ENCODE measurements around the gene CD84.
"Not testable (repeated sequence)": the region's sequence is repeated elsewhere in the genome, so short reads cannot be mapped to it uniquely, and the experiment has no call there.

The CD84 gene

DNA sequence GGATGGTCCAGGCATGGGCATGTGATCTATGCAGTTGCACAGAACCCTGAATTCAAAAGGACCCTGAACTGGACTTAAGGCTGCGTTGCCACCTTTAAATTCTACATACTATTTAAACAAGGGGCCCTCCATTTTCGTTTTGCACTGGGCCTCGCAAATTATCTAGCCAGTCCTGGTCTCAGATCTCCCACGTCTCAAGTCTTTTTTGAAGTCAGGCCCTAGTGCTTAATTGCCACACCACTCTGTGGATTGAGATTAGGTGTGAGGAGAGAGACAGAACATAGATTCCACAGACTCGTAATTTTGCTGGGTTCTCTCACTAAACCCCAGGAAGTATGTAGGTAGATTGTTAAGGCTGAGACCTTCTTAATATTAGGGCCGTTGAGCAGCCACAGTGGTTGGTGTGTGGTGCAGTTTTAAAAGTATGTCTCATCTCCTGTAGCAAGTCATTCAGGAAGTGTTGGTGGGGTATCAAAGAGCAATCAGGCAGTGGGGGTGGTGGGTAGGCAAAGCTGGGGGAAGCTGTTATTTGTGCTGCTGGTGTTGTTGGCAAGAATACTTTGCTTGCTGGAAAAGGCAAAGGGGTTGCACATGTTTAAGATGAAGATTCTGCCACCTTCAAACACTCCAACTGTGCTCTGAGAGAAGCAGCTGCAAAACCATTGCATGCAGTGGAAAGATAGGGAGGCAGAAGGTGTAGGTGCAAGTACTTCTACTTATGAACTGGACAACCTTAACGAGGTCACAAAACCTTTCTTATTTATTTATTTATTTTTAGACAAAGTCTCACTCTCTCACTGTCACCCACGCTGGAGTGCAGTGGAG is 11.2 kb downstream of the CD84 start:
- peak; percentile 59 for DNase-seq

DNA sequence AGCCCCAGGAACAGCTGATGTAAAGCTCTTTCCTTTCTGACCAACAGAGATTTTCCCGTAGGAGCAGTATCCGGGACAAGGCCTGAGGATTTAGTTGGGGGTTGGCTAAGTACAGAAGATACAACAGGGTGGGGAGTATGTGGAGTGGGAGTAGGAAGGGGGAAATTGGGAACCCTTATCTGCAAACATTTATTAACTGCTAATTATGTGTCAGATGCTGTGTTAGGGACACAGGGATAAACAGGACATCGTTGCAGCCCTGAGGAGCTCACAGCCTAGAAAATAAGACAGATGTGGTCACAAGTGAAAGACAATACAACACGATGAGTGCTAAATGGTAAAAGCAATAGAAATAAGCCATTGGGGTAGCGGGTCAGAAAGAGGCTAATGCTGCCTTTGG is 12.0 kb downstream of the CD84 start:
- no peak for DNase-seq

DNA sequence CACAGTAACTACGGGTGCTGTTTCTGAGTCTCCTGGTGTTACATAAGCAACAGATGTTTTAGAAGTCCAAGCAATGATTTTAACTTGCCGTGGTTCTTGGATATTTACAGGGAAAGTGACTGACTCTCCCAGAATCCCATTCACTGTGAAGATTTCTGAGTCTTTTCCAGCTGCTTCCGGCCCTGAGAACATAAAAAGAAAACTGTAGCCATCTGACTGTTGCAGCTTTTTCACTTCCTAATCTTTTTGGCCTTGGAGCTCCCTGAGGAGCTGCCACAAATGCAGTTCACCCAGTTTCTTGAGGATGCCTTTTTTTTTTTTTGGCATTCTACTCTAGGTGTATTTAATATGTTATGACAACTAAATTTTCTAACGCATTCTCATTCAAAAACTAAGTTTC is 13.7 kb downstream of the CD84 start:
- no peak for DNase-seq

DNA sequence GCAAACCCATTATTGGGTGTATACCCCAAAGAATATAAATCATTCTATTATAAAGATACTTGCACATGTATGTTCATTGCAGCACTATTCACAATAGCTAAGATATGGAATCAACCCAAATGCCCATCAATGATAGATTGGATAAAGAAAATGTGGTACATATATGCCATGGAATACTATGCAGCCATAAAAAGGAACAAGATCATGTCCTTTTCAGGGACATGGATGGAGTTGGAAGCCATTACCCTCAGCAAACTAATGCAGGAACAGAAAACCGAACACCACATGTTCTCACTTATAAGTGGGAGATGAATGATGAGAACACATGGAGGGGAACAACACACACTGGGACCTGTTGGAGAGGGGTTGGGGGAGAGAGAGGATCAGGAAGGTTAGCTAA is 16.1 kb downstream of the CD84 start:
- DNase-seq: not testable (repeated sequence)

DNA sequence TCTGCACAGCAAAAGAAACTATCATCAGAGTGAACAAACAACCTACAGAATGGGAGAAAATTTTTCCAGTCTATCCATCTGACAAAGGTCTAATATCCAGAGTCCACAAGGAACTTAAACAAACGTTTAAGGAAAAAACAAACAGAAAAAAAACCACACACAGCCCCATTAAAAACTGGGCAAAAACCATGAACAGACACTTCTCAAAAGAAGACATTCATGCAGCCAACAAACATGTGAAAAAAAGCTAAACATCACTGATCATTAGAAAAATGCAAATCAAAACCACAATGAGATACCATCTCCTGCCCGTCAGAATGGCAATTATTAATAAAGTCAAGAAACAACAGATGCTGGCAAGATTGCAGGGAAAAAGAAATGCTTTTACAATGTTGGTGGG is 16.6 kb downstream of the CD84 start:
- DNase-seq: not testable (repeated sequence)

DNA sequence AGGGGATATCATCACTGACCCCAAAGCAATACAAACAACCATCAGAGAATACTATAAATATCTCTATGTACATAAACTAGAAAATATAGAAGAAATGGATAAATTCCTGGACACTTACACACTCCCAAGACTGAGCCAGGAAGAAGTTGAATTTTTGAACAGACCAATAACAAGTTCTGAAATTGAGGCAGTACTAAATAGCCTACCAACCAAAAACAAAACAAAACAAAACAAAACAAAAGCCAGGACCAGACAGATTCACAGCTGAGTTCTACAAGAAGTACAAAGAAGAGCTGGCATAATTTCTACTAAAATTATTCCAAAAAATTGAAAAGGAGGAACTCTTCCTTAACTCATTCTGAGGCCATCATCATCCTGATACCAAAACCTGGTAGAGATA is 18.5 kb downstream of the CD84 start:
- no peak for DNase-seq

DNA sequence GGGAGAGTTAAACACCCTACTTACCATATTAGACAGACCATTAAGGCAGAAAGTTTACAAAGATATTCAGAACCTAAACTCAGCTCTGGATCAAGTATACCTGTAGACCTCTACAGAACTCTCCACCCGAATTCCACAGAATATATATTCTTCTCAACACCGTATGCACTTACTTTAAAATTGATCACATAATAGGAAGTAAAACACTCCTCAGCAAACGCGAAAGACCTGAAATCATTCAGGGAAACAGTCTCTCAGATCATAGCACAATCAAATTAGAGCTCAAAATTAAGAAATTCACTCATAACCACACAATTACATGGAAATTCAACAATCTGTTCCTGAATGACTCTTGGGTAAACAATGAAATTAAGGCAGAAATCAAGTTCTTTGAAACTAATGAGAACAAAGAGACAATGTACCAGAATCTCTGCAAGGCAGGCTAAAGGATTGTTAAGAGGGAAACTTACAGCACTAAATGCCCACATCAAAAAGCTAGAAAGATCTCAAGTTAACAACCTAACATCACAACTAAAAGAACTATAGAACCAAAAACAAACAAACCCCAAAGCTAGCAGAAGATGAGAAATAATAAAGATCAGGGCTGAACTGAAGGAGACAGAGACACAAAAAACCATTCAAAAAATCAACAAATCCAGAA is 19.1 kb downstream of the CD84 start:
- DNase-seq: no peak

DNA sequence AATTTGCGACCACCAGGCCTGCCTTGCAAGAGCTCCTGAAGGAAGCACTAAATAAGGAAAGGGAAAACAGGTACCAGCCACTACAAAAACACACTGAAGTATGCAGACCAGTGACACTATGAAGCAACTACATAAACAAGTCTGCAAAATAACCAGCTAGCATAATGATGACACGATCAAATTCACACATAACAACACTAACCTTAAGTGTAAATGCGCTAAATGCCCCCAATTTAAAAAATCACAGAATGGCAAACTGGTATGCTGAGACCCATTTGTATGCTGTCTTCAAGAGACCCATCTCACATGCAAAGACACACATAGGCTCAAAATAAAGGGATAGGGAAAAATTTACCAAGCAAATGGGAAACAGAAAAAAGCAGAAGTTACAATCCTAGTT is 19.9 kb downstream of the CD84 start:
- DNase-seq: not testable (repeated sequence)

DNA sequence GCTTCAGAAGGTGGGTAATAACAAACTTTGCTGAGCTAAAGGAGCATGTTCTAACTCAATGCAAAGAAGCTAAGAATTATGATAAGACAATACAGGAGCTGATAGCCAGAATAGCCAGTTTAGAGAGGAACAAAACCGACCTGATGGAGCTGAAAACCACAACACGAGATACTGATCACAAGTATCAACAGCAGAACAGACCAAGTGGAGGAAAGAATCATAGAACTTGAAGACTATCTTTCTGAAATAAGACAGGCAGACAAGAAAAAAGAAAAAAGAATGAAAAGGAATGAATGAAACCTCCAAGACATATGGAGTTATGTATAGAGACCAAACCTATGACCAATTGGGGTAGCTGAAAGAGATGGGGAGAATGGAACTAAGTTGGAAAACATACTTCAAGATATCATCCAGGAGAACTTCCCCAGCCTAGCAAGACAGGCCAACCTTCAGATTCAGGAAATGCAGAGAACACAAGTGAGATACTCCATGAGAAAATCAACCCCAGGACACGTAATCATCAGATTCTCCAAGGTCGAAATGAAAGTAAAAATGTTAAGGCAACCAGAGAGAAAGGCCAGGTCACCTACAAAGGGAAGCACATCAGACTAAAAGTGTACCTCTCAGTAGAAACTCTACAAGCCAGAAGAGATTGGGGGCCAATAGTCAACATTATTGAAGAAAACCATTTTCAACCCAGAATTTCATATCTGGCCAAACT is 20.5 kb downstream of the CD84 start:
- peak; percentile 42 for DNase-seq

DNA sequence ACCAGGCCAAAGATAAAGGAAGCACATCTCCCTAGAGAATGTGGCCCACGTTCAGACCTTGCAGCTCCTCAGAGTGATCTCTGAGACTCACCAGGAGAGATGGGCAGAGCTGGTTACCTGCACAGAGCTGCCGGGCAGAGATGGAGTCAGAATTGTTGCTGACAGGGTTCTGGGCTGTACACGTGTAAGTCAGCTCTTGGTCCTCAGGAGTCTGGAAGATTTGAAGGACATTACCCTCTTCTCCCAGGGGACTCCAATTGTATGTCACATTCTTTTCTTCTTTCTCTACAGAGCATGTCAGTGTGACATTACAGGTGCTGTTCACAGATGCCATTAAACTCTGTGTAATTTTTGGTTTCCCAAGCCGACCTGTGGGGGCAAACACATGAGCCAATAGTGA is 25.5 kb downstream of the CD84 start:
- DNase-seq: no peak

DNA sequence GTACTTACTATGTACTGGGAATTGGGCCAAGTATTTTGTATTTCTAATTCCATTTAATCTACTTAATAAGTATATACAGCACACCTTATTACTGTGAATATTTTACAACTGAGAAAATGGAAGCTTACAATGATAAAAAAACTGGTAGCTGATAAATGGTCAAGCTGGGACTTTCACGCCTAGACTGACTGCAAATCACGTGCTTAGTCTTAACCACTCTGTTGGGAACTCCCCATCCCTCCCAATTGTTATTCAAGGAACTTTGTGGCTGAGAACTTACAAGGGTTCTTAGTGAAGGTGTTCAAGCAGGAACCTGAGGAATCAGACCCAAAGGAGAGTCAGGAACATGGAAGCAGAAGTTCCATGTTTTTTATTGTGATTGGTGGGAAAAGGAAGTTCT is 26.9 kb downstream of the CD84 start:
- no peak for DNase-seq

DNA sequence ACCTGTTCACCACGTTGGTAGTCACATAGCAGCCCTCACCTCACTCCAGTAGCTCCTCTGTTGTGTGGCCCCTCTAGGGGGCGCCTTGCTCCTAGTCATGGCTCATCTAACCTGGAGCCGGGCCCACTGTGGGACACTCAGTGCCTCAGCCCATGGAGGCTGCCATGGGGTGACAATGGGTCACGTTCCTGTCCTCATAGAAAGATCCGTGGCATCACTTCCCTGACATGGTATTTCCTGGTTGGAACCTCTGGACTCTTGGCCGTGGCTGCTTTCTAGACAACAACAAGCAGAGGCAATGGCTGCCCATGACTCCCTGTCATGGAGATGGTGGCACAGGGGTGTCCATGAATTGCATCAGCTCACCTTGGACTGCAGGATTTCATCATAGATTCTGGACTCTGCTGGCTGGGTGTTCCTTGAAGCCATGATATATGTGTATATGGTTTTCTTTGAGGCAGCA is 28.7 kb downstream of the CD84 start:
- DNase-seq: no peak

DNA sequence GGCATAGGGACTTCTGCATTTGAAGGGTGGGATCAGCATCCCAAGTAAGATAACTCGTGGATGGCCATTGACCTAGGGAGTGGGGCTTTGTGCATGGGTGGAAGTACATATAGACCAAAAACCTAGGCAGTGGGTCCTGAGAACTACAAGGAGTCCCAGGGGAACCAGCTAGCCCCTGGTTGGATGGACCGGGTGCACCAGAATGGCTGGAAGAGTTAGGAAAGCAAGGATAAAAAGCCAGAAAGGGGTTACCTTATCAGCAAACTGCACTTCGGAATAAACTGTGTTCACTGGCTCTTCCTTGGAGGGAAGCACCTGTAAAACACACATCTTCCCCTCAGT is 29.7 kb downstream of the CD84 start:
- no peak for DNase-seq

DNA sequence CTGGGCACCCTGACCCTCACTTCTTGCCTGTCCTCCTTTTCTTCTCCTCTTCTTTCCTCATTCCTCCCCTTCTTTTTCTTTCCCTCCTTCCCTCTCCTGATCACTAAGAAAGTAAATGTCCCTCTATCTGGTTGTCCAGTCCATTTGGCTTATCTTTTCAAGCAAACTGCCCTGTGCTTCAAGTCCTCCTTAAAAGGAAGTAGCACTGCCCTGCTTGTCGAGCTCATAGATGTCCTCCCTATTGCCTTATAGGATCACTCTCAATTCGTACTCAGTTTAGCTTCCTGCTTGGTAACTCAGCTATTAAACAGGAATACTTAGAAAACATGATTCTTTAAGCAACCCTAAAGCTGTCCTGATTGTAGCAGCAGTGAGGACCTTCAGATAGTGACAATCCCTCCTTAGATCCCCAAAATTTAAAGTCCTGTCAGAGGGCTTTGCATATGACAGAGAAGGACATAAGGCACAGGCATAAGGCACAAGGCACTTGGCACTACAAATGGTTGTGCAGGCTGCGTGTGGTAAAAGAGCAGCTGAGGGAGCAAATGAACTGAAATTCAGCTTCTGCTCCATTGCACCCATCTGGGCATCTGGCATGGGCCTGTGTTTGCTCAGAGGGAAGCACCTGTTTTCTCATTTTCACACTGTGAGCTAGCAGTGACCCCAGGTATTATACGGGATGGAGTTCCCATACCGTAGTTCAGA is 30.2 kb downstream of the CD84 start:
- no peak for DNase-seq

DNA sequence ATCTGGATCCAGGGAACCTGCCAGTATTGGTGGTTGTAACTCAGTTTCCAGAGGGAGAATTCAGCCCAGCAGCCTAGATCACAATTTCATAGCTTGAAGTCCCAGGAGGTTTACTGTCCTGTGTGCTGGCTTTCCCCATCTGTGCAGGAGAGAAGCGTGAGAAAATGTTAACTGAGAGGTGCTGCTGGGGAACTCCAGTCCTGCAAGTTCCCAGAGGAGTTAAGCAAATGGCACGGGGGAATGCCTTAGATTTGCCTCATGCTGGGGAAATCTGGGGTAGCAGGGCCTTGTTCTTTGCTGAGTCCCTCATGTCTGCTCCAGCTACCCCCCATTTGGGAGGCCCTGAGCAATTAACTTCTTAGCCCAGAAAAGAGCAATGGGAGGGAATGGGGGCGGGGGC is 31.1 kb downstream of the CD84 start:
- no peak for DNase-seq

DNA sequence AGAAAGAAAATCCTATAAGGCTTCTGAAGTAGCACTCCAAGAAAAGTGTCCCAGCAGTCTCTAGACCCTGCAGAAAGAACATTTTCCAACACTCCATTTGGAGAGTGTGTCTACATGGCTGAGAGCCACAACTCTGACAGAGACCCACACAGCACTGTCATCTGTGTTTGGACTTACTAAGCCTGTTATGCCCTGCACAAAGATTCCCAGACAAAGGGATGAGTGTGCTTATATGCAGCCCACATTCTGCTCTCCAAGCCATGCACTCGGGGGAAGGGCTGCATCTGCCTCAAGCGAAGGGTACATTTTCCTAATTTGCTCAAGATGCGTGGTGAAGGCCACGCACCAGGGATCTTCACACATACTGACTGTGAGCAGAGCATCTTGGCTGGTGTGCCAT is 31.9 kb downstream of the CD84 start:
- no peak for DNase-seq

DNA sequence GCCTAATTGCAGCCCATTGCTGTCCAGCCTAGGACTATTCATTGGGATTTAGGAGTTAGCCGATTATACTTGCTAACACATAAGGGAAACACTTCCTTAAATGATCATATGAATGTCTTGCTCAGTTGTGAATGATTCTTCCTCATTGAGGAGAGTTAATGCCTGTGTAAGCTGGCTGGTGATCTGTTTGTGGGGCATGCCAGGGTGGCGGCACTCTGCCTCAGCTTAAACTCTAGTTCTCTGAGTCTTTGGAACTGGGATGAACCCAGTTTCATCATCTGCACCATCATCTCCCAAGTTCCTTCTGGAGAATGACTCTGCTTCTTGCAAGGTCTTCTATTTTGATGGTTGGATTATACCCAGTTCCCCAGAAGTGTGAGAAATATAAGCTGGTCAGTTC is 32.4 kb downstream of the CD84 start:
- DNase-seq: peak; percentile 15

DNA sequence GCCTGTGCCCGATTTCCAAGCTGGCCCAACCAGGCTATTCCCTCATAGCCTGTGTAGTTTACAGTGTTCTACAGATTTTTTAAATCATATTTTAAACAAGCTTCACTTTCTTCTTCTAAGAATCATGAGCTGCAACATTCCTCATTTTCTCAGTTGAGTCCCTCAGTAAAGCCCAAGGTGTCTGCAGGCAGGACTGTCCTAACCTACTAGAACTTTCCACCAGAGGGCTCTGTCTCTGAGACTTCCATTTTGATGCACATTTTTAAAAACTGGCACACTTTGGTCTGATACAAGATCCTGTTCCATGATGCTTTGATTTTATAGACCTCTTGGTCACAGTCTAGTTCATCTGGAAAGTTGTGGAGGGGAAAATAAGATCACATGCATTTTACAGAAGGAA is 34.6 kb downstream of the CD84 start:
- DNase-seq: no peak

DNA sequence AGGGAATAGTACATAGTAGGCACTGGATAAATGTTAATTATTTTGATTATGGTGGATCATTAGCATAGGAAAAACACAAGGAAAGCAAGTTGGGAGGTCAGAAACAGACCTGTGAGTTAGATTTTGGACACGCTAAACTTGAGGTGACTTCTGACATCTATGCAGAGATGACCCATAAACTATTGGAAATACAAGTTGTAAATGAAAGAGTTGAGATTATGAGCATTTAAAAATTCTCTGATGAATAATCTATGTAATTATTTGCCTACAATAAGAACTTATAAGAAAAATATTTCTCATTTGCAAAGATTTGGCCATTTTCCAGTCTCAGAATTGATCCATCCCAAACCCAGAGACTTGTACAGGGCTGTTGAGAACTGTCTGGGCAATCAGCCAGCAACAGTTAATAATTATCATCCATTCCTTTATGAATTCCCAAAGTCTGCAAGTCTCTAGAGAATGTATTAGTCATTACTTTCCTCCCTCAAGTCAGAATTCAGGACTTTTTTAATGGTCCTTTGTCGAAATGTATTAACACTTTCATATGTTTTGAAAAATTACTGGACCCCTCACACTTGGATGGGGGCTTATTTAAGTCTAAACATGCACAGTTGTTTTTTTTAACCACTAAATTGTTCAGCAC is 36.9 kb downstream of the CD84 start:
- no peak for DNase-seq

DNA sequence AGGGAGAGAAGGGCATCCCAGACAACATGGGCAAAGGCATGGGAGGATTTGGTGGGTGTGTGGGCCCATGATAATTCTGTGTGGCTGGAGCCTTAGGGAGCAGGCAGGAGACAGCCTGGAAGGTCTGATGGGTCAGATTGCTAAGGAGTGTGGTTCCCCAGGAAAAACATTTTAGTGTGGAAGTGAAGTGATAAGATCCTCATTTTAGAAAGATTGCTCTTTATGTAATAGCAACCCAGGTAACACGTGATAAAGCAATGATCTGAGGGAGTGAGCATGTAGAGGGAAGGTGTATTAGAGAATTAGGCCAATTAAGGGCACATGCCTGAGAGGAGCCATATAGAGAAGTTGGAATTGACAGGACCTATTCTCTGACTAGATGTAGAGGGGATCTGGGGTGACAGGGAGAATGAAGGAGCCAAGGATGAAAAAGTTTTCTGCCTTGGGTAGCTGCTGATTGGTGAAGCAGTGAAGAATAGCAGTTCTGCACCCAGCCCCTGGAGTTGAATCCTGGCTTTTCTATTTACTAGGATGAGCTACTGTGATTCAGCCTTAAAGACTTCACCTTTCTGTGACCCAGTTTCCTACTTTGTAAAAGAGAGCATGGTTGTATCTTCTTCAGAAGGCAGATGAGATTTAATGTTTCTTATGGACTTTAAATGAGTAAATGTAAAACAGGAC is 37.5 kb downstream of the CD84 start:
- DNase-seq: peak; percentile 11

DNA sequence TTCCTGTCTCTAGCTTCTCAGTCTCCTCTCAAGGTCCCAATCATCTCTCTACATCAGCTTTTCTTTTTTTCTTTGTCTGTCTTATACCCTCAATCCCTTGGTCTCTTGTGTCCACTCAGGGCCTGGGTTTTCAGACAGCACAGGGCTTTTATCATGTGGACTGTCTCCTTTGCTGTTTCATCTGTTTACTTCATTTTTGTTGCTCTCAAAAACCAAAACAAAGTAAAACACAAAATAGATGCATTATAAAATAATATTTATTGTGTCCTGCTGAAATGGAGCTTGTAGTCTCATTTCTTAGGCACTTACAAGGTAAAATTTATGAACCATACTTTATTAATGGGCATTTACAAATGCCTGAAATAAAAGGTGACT is 38.5 kb downstream of the CD84 start:
- no peak for DNase-seq
